Activated CD8-positive, alpha-beta T cell treated with anti-CD3 and anti-CD28 coated beads for 36 hours (primary cell): ENCODE results near the gene BIRC5. TPM values are rescaled to one million over a fixed set of nuclear protein-coding genes. Genes with fewer than 3 reads are reported as not detected.

Source experiments
- ATAC-seq: fragments of 200-7000 bp; cut with Tn5 transposase; one replicate; pipeline ENCODE4 v1.10.0; 2021; ENCODE audit warnings: mild to moderate bottlenecking, moderate library complexity
- CTCF ChIA-PET: fragments of 350-600 bp; sonication (Branson Sonifier 250); formaldehyde crosslinking; loops from one replicate; lab custom pipeline; 2021; ENCODE audit warnings: antibody characterized with exemption; lab: Charles Lee
- POLR2A ChIA-PET: fragments of 350-600 bp; sonication (Branson Sonifier 250); formaldehyde crosslinking; loops from one replicate; lab custom pipeline; 2021; ENCODE audit warnings: antibody characterized with exemption; lab: Charles Lee
- DNase-seq: peaks from one replicate; pipeline ENCODE4 v3.0.0-alpha.2; 2020
- H3K27ac Mint-ChIP-seq: one replicate; pipeline ENCODE4 v1.8.0; 2021; ENCODE audit warnings: mild to moderate bottlenecking, mixed read lengths
- H3K27me3 Mint-ChIP-seq: one replicate; pipeline ENCODE4 v1.8.0; 2021; ENCODE audit warnings: mixed read lengths
- H3K36me3 Mint-ChIP-seq: one replicate; pipeline ENCODE4 v1.8.0; 2021; ENCODE audit warnings: low read depth, mixed read lengths
- H3K4me1 Mint-ChIP-seq: one replicate; pipeline ENCODE4 v1.8.0; 2021; ENCODE audit warnings: low read depth, mixed read lengths
- H3K4me3 Mint-ChIP-seq: one replicate; pipeline ENCODE4 v1.8.0; 2021; ENCODE audit warnings: mild to moderate bottlenecking, moderate library complexity, mixed read lengths
- H3K9me3 Mint-ChIP-seq: one replicate; pipeline ENCODE4 v1.8.0; 2021; ENCODE audit warnings: mixed read lengths
- intact Hi-C: fragments of 100-400 bp; cut with micrococcal nuclease; formaldehyde crosslinking; loops from one replicate; pipeline ENCODE4 v1.10.0; 2022
- total RNA-seq, 2 experiments: library from RNA; stranded (reverse); gene quantifications; one replicate each; pipeline ENCODE4 v1.2.3, GENCODE V29; 2021
- TF ChIP-seq, protein P1 (sequence below): fragments of 200-600 bp; IDR thresholded peaks from one replicate; pipeline ENCODE4 v1.8.0; 2022; ENCODE audit warnings: antibody characterized with exemption, mild to moderate bottlenecking

BIRC5 gene
- total RNA-seq, 2 experiments from 2014 or later, result 90.6 to 93.7 TPM

DNA sequence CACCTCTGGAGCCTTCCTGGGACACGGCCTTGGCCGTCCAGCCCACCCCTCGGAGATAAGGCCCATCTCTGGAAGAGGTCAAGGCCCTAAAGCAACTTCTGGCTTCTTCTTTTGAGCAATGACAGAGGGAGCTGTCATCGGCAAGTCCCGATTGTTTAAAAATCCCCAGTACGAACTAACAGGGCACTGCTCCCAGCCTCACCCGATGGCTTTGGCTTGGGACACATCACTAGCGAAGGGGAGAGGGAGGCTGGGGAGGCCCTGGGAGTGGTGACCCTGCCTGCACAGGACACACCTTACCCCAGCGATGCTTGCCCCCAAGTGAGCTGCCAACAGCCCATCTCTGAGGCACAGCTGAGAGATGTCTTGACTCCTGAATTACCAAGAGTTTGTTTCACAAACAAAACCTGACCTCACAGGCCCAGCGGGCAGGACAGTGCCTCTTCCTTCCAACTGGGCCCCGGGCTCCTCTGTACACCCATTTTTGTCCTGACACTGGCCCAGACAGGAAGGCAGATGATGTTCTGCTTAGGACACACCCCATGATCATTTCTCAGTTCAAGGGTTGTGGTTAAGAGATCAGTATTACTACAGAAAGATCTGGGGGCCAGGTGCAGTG lies 40.8 kb upstream of the BIRC5 start:
- CTCF ChIA-PET, result interaction anchor here (1.3 kb wide), 1 partner anchor 36 kb away, joined by 4 read pairs; no protein-coding TSS in a partner anchor
- intact Hi-C loops, result no loop called here
- H3K9me3 Mint-ChIP-seq, result no peaks in the 10 kb centered on the region
- peaks cover 57% of the 10 kb centered on the region for H3K4me1 Mint-ChIP-seq
- no peak overlapping the region for H3K4me3 Mint-ChIP-seq
- H3K27me3 Mint-ChIP-seq, result no peaks in the 10 kb centered on the region
- H3K36me3 Mint-ChIP-seq, result peaks cover 50% of the 10 kb centered on the region
- POLR2A ChIA-PET, result interaction anchor here (0.6 to 10.2 kb wide), 8 partner anchors 8 to 48 kb away, joined by 3 to 100 read pairs (median 6); partner anchors contain the start of genes AFMID, TK1 and TMC8
- peak; percentile 27 for ATAC-seq
- TF ChIP-seq, protein P1, sequence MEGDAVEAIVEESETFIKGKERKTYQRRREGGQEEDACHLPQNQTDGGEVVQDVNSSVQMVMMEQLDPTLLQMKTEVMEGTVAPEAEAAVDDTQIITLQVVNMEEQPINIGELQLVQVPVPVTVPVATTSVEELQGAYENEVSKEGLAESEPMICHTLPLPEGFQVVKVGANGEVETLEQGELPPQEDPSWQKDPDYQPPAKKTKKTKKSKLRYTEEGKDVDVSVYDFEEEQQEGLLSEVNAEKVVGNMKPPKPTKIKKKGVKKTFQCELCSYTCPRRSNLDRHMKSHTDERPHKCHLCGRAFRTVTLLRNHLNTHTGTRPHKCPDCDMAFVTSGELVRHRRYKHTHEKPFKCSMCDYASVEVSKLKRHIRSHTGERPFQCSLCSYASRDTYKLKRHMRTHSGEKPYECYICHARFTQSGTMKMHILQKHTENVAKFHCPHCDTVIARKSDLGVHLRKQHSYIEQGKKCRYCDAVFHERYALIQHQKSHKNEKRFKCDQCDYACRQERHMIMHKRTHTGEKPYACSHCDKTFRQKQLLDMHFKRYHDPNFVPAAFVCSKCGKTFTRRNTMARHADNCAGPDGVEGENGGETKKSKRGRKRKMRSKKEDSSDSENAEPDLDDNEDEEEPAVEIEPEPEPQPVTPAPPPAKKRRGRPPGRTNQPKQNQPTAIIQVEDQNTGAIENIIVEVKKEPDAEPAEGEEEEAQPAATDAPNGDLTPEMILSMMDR, result no peak
- no peak for DNase-seq
- H3K27ac Mint-ChIP-seq, result peak overlapping the region; percentile 81

DNA sequence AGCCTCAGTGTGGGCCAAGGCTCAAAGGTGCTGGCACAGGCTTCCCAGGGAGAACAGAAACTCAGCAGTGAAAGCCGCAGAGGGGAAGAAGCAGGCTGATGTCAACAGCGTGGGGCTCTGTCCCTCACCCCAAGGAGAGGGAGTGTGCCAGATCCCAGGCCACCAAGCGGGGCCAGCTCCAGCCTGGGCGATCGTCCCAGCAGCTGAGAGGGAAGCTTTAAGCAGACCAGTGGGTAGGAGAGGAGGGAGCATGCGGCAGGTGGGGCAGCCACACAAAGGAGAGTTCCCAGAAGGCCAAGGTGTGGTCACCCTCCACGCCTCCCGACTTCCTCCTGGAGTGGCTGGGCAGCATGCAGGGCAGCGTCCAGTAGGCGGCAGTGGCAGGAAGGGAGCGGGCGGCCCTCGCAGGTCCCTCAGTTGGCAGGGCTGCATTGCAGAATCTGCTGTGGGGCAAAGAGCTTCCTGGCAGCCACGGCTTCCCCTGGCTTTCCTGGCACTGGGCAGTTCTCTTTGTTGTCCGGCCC lies 39.6 kb upstream of the BIRC5 start:
- Mint-ChIP-seq H3K27me3 (no peaks in the 10 kb centered on the region), H3K9me3 (no peaks in the 10 kb centered on the region), H3K4me1 (peaks cover 56% of the 10 kb centered on the region), H3K36me3 (peaks cover 62% of the 10 kb centered on the region), H3K27ac (no peak overlapping the region), H3K4me3 (no peak overlapping the region)
- ChIA-PET POLR2A (interaction anchor here (0.7 to 10.2 kb wide), 13 partner anchors 10 to 152 kb away, joined by 3 to 100 read pairs (median 5); partner anchors contain the start of genes AFMID, TK1 and TMC8), CTCF (interaction anchor here (1.1 to 3.9 kb wide), 5 partner anchors 10 to 89 kb away, joined by 3 to 29 read pairs (median 17); partner anchors contain the start of genes AFMID and TK1)
- ATAC-seq (no peak), DNase-seq (no peak)
- TF ChIP-seq, protein P1, result no peak
- intact Hi-C loops, result no loop called here

DNA sequence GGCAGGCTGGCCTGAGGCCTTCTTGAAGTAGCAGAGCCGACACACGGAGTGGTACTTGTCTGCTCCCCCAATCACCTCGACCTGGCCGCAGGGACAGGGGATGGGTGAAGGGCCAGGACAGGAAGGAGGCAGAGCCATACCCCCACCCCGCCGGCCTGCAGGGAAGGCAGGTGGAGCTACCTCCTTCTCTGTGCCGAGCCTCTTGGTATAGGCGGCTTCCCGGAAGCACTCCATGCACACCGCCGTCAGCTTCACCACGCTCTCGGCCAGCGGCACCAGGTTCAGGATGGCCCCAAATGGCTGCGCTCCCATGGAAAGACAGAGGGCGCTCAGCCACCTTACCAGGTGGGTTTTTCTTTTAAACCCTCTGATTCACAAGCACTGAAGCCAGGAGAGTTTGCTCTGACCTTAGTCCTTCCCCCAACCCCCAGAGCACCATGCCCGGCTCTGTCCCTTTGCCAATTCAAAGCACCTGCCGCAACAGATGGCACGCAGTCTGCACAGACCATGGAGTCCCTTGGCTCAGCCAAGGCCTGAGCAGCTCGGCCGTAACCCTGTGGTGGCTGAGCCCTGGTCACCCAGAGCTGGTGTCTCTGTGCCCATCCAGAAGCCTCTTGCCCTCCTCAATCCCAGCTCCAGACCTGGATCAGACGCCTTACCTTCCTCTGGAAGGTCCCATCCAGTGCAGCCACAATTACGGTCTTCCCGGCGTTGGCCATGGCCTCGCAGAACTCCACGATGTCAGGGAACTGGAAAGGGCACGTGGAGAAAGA lies 39.0 kb upstream of the BIRC5 start:
- TF ChIP-seq, protein P1, result no peak
- ChIA-PET CTCF (interaction anchor here (1.1 to 3.9 kb wide), 12 partner anchors 8 to 90 kb away, joined by 3 to 31 read pairs (median 8); partner anchors contain the start of genes AFMID and TK1), POLR2A (interaction anchor here (0.7 to 10.2 kb wide), 14 partner anchors 10 to 152 kb away, joined by 3 to 100 read pairs (median 5); partner anchors contain the start of genes AFMID, TK1 and TMC8)
- peaks cover 49% of the 10 kb centered on the region for H3K4me1 Mint-ChIP-seq
- no peaks in the 10 kb centered on the region for H3K9me3 Mint-ChIP-seq
- H3K4me3 Mint-ChIP-seq, result no peak overlapping the region
- ATAC-seq (no peak), DNase-seq (no peak)
- H3K27me3 Mint-ChIP-seq, result no peaks in the 10 kb centered on the region
- intact Hi-C loops, result no loop called here
- H3K36me3 Mint-ChIP-seq, result peaks cover 68% of the 10 kb centered on the region
- H3K27ac Mint-ChIP-seq, result no peak overlapping the region

GRCh38 chr17:78175643-78175981 lies 38.4 kb upstream of the BIRC5 start:
- Mint-ChIP-seq H3K4me3 (no peak overlapping the region), H3K4me1 (peaks cover 48% of the 10 kb centered on the region), H3K27ac (no peak overlapping the region), H3K36me3 (peaks cover 71% of the 10 kb centered on the region), H3K9me3 (no peaks in the 10 kb centered on the region), H3K27me3 (no peaks in the 10 kb centered on the region)
- no peak for DNase-seq
- TF ChIP-seq, protein P1, result no peak
- intact Hi-C loops, result no loop called here
- ChIA-PET POLR2A (interaction anchor here (1.0 to 10.2 kb wide), 10 partner anchors 9 to 153 kb away, joined by 3 to 100 read pairs (median 4); partner anchors contain the start of genes AFMID and TK1), CTCF (interaction anchor here (1.0 to 3.9 kb wide), 17 partner anchors 8 to 156 kb away, joined by 3 to 31 read pairs (median 7); partner anchors contain the start of genes AFMID and TK1)
- ATAC-seq, result no peak
